ENCODE data around the gene CDS2. TPM values are rescaled to one million over a fixed set of nuclear protein-coding genes. Genes with fewer than 3 reads are reported as not detected.
A peak's percentile ranks its signal among the peaks of the same experiment; 100 is the strongest.

CDS2 gene
- total and polyA plus RNA-seq, 2 of the 13 experiments (the other 11 are each of a cell fraction or from before 2014, with no cell fraction given) = 81.3 to 153 TPM

- no peaks in the 10 kb centered on the region for H3K9me3 ChIP-seq (ENCODE audit: low read length)
- peak; percentile 11; the same call in 2 of the 3 replicates for ATAC-seq
- no peak overlapping the region for H2AFZ ChIP-seq (ENCODE audit: low read length)
- H3K79me2 ChIP-seq (ENCODE audit: insufficient read depth, low read length) = no peaks in the 10 kb centered on the region
- no peak overlapping the region for H3K9ac ChIP-seq (ENCODE audit: insufficient read depth, low read depth, low read length)
- ChIA-PET CTCF (ENCODE audit: low intra/inter-chr PET ratio, low total read pairs) (interaction anchor here (1.6 kb wide), 1 partner anchor 10 kb away, joined by 4 read pairs; no protein-coding TSS in a partner anchor), POLR2A (interaction anchor here (1.2 kb wide), 1 partner anchor 88 kb away, joined by 7 read pairs; the partner anchor contains the start of gene CDS2)
- no peak for DNase-seq (ENCODE audit: low spot score)
- no peaks in the 10 kb centered on the region for H3K27me3 ChIP-seq (ENCODE audit: control insufficient read depth in 1 of 2, insufficient read depth in 2 of 2, low read length in 2 of 2)
- BruUV-seq (replicated peaks) = TSS peak; percentile 34
- TF ChIP-seq NPAS2 (CRISPR knock-in tag; IDR thresholded peaks at IDR 0.05; ENCODE audit: borderline replicate concordance) (no peak), EHMT2 (IDR thresholded peaks at IDR 0.05; ENCODE audit: borderline replicate concordance, low read depth, low read length) (no peak), ZNF20 (CRISPR knock-in tag; IDR thresholded peaks at IDR 0.05) (no peak), ZNF138 (CRISPR knock-in tag; IDR thresholded peaks at IDR 0.05; ENCODE audit: low read depth) (no peak), GATAD2A (CRISPR knock-in tag; IDR thresholded peaks at IDR 0.05) (no peak), NR1H2 (CRISPR knock-in tag; IDR thresholded peaks at IDR 0.05; ENCODE audit: borderline replicate concordance, low read depth) (no peak), HOXA7 (CRISPR knock-in tag; IDR thresholded peaks at IDR 0.05) (no peak), ZNF552 (CRISPR knock-in tag; IDR thresholded peaks at IDR 0.05; ENCODE audit: borderline replicate concordance) (no peak), ZBTB4 (CRISPR knock-in tag; IDR thresholded peaks at IDR 0.05; ENCODE audit: borderline replicate concordance) (no peak), JUND (CRISPR knock-in tag; IDR thresholded peaks at IDR 0.05) (no peak), SP2 (CRISPR knock-in tag; IDR thresholded peaks at IDR 0.05) (no peak), HOXD1 (CRISPR knock-in tag; IDR thresholded peaks at IDR 0.05) (no peak), ETS1 (CRISPR knock-in tag; IDR thresholded peaks at IDR 0.05) (no peak), HES4 (CRISPR knock-in tag; IDR thresholded peaks at IDR 0.05; ENCODE audit: borderline replicate concordance) (no peak), ZNF770 (CRISPR knock-in tag; IDR thresholded peaks at IDR 0.05) (no peak), IRF1 (CRISPR knock-in tag; IDR thresholded peaks at IDR 0.05; ENCODE audit: low read depth) (no peak), ZNF788 (CRISPR knock-in tag; IDR thresholded peaks at IDR 0.05; ENCODE audit: borderline replicate concordance) (no peak), ZC3H4 (CRISPR knock-in tag; IDR thresholded peaks at IDR 0.05; ENCODE audit: borderline replicate concordance) (no peak)
- WGBS (ENCODE audit: low lambda C conversion rate) = 94% methylated on average over 3 of the region's 3 CpGs
- H3K4me1 ChIP-seq (ENCODE audit: insufficient read depth, low read length) = peaks cover 47% of the 10 kb centered on the region
- H4K20me1 ChIP-seq (ENCODE audit: insufficient read depth, low read length) = no peaks in the 10 kb centered on the region
- H3K27ac ChIP-seq (ENCODE audit: extremely low read length, insufficient read depth, low read length) = no peak overlapping the region
- H3K4me3 ChIP-seq (replicated peaks in 1 of 3; ENCODE audit: insufficient read depth in 1 of 3, low read depth in 2 of 3, low read length in 3 of 3) = no peak overlapping the region
- intact Hi-C loops (cut with micrococcal nuclease; ENCODE audit: unreplicated experiment) = no loop called here
- H3K4me2 ChIP-seq (ENCODE audit: low read depth, low read length) = no peak overlapping the region
- H3K36me3 ChIP-seq (replicated peaks in 1 of 2; ENCODE audit: control insufficient read depth in 1 of 2, insufficient read depth in 2 of 2, low read length in 2 of 2) = no peaks in the 10 kb centered on the region; a peak in 1 of 5 replicates
- no peak for FAIRE-seq
- in situ Hi-C loops (cut with HindIII; ENCODE audit: extremely low pct_ligation_motif_present, low pct_unique_long_range_greater_than_20kb) = no loop called here
These were observed 88.0 kb downstream of the CDS2 start for GRCh38 chr20:5214826-5215225.

Measured in HepG2 (cell line).